NCI-H146 treated with DMSO at 0.1 percent for 48 hours (cell line): ENCODE measurements around the gene ANO3.
"Not testable (repeated sequence)": the region's sequence is repeated elsewhere in the genome, so short reads cannot be mapped to it uniquely, and the experiment has no call there.

Experiments used
- DNase-seq: peaks from one replicate; lab custom pipeline; 2025; ENCODE audit not compliant: unreplicated experiment; lab: John Stamatoyannopoulos, UW

The ANO3 gene

DNA sequence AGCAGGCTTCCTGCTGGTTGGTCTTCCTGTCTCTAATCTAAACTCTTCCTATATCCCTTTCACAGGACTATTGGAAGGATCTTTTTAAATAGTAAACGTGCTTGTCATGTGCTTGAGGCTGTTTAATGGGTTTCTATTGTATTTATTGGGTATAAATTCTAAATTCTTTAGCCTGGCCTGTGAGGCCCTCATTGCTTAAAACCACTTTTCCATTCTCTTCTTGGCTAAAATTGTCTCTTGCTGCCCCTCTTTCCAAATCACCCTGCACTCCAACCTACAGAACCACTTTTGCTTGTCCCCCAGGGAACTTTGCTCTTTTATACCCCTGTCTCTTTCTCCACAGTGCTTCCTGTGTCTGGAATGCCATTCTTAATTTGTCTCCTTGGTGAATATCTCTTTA is 286.5 kb downstream of the ANO3 start:
- no peak for DNase-seq

DNA sequence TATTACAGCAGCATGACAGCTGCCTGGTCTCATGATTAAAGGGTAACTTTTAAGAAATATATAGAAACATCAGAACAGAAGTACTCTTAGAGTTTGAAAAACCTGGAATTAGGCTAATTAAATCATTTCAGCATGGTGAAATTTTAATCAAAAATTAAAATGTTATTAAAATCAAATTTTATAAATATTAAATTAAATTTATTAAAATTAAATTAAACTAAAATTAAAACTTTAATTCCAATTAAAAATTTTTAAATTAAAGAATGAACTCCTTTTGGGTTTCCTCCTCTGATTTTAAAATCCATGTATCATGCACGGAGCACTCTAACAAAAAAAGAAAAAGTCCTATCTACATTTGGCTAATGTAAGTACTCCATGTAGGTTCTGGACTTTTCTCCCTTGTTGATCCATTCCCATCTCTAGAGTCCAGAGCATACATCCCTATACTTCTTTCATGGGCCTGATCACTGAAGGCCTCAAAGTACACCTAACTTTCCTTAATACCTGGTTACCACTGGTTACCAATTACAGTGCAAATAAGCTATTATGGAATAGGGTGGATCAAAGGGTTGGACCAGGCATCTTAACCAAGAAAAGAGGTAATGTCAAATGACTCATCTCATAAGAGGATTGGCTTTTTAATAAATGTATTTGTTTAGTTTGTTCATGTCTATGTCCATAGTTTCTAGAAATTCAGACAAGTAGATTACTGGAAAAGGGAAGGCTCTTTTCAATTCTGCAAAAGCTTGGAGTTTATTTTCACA is 288.5 kb downstream of the ANO3 start:
- peak; percentile 69 for DNase-seq

DNA sequence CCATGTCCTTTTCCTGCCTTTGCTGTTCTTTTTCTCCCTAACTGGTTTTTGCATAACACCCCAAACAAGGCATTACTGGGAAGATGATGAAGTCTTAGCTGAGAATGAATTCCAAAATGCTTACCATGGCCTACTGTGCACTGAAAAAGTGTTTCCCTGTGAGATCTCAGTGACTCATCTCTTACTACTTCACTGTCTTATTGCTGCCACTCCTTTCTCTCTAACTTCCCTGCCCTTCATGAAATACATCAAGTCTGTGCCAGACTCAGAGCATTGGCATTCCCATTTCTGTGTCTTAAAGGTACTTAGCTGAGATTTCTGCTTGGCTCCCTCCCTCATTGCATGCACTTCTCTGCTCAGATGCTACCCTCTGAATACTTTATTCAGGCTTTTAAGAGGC is 289.2 kb downstream of the ANO3 start:
- DNase-seq, result no peak

DNA sequence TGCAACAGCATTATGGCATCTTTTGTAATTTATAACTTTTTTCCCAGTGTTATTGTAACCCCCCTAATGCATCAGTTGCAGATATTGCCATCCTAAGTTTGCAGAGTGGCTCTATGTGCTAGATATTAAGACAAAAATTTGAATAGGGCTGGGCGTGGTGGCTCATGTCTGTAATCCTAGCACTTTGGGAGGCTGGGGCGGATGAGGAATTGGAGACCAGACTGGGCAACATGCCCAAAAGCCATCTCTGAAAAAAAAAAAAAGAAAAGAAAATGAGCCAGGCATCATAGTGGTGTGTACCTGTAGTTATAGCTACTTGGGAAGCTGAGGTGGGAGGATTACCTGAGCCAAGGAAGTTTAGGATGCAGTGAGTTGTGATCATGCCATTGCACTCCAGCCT is 290.3 kb downstream of the ANO3 start:
- DNase-seq, result no peak

DNA sequence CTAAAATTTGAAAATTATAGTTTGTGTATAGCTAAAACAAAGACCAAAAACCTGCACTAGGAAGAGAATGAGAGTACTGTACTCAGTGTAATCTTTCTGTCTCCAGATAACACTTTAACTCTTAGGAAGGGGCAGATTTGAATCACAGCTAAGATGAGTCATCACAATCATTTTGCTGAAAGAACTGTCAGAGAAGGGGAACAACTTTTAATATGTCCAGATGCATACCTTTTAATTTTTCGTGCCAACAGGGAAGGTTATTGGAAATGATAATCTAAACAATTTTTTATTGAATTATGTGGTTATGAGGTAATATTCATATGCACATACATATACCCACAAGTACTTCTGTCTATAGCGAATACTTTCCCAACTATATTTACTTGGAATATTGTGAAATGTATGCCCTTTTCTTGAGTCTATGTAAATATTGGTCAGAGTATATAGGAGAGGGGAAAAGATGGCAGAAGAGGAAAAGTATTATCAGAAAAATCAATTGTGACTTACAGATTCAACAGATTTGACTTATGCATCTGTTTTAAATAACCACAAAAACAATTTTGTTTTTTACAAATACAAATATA is 291.2 kb downstream of the ANO3 start:
- DNase-seq, result no peak

DNA sequence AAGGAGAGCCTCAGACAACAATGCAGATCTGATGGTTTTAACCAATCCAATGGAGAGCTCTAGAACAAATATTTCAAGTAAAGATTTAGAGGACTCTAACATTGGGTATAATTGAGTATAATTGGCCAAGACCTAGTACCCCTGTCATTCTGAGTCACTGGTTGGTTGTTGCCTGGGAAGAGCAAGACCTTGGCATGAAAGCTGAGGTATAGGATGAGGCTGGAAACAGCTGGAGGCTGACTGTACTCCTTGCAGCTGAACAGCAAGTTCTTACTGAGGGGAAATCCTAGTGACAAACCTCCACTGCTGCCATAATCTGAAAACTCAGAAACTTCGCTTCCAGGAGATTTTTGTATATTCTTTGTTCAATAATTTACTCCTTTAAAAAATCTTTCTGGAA is 294.4 kb downstream of the ANO3 start:
- no peak for DNase-seq

- no peak for DNase-seq
Observed at GRCh38 chr11:26632691-26633159, 300.8 kb downstream of the ANO3 start.

GRCh38 chr11:26643314-26643713 is 311.4 kb downstream of the ANO3 start:
- DNase-seq, result not testable (repeated sequence)

DNA sequence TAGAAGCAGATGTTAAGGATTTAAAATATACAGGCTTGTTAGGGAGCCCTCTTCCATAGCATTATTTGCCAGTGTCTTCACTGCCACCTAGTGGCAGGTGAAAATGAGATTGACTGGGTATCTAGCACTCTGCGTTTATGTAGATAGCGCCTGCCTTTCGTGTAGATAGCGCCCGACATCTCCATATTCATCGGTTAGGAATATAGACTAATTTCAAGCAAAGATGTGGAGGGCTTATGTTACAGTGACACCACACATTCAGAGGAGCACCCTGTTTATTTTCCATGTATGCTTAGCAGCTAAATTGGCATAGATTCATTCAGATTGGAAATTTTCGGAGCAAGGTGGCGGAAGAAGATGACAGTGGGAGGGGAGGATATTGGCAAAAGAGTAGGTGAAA is 318.0 kb downstream of the ANO3 start:
- DNase-seq, result peak; percentile 88

DNA sequence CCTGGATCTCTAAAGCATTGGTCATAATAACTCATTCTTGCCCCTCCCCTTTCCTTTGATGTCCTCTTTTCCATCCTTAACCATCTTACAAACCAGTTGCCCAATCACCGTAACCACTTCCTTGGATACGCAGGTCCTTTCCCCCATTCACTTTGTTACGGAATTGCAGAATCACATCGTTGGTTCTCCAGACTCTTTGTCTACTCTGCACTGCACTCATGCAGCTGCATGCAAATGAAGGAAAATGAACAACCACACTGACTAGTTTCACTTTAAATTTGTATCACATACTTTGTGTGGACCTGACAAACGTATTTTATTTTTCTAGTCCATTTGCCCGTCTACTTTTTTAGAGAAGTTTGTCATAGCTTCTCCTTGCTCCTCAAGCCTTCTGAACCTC is 320.0 kb downstream of the ANO3 start:
- no peak for DNase-seq

- no peak for DNase-seq
Observed at GRCh38 chr11:26655287-26655686, 323.4 kb downstream of the ANO3 start.

- no peak for DNase-seq
Observed at GRCh38 chr11:26662916-26663315, 331.0 kb downstream of the ANO3 start.

DNA sequence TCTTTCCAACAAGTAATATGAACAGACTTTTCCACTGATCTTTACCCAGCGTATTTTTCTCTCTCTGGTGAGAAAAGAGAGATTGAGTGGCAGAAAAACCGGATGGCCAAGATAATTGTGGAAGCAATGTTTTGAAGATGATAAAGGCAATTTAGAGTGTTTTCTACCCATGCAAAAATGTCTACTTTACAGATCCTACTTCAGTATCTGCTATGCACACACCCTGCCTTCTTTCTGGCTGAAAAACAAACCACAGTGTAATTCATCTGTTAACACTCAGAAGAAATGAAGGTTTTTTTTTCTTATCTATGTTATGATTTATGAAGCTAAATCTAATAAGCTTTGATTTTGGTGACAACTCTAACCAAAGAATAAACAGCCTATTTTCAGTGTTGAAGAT is 333.1 kb downstream of the ANO3 start:
- no peak for DNase-seq

DNA sequence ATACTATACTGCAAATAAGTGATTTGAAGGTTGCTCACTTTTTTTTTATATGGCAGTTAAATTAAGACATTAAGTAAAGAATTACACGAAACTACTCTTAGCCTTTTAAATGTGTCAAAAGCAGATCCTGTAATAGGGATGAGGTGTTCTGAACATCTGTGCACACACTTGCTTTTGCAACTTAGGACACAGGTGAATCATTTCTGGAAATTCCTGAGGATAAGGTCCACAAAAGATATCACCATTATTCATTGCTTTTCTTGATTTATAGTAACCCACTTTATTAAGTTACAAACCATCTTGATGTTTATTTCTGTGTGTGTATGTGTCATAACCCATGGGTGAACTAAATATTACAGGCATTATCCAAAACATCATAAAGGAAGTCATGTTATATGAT is 334.0 kb downstream of the ANO3 start:
- DNase-seq, result no peak

GRCh38 chr11:26675233-26675928 is 343.5 kb downstream of the ANO3 start:
- DNase-seq, result no peak

- no peak for DNase-seq
Observed at GRCh38 chr11:26676641-26677040, 344.7 kb downstream of the ANO3 start.

GRCh38 chr11:26677566-26677965 is 345.6 kb downstream of the ANO3 start:
- DNase-seq, result no peak

- DNase-seq, result no peak
Observed at GRCh38 chr11:26687351-26687750, 355.4 kb downstream of the ANO3 start.

- no peak for DNase-seq
Observed at GRCh38 chr11:26688701-26689100, 356.8 kb downstream of the ANO3 start.

GRCh38 chr11:26696330-26696729 is 364.4 kb downstream of the ANO3 start:
- peak; percentile 28 for DNase-seq

DNA sequence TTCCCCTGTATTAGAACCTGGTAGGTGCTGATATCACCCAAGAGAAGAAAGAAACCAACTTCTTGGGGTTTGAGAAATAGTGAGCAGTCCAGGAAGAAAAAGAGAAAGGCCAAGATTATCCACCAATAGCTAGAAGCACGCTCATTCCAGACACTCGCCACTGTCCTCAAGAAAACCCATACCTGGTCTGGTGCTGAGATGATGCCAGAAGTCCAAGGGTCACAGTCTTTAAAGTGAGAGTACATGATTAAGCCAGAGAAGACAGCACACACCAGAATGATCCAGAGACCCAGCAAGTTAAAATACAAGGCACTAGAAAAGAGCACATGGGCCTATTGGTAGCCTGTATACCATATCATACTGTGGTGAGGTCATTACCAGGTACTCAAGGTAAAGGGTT is 366.3 kb downstream of the ANO3 start:
- DNase-seq, result no peak

- DNase-seq, result no peak
Observed at GRCh38 chr11:26700574-26701235, 368.8 kb downstream of the ANO3 start.
